Measurements from ENCODE around the gene COX18.

Gene COX18

GRCh38 chr4:73053076-73053475 lies 16.4 kb downstream of the COX18 start:
- no peak for DNase-seq (ENCODE audit: low read depth)

- no peak for DNase-seq (ENCODE audit: low read depth)
These were observed 17.9 kb downstream of the COX18 start for GRCh38 chr4:73051625-73052024.

- DNase-seq (ENCODE audit: low read depth): no peak
These were observed 23.6 kb downstream of the COX18 start for GRCh38 chr4:73045879-73046278.

- DNase-seq (ENCODE audit: low read depth): no peak
These were observed 32.5 kb downstream of the COX18 start for GRCh38 chr4:73037057-73037456.

GRCh38 chr4:73036123-73036522 lies 33.4 kb downstream of the COX18 start:
- no peak for DNase-seq (ENCODE audit: low read depth)

GRCh38 chr4:73034896-73035295 lies 34.6 kb downstream of the COX18 start:
- no peak for DNase-seq (ENCODE audit: low read depth)

- no peak for DNase-seq (ENCODE audit: low read depth)
These were observed 40.9 kb downstream of the COX18 start for GRCh38 chr4:73028621-73029020.

GRCh38 chr4:73021634-73022033 lies 47.9 kb downstream of the COX18 start:
- DNase-seq (ENCODE audit: low read depth): no peak

GRCh38 chr4:73019462-73020047 lies 50.0 kb downstream of the COX18 start:
- DNase-seq (ENCODE audit: low read depth): no peak

- DNase-seq (ENCODE audit: low read depth): no peak
These were observed 50.9 kb downstream of the COX18 start for GRCh38 chr4:73018595-73018994.

- no peak for DNase-seq (ENCODE audit: low read depth)
These were observed 56.2 kb downstream of the COX18 start for GRCh38 chr4:73013310-73013709.

- DNase-seq (ENCODE audit: low read depth): no peak
These were observed 56.8 kb downstream of the COX18 start for GRCh38 chr4:73012673-73013072.

- DNase-seq (ENCODE audit: low read depth): no peak
These were observed 57.9 kb downstream of the COX18 start for GRCh38 chr4:73011629-73011985.

- no peak for DNase-seq (ENCODE audit: low read depth)
These were observed 58.5 kb downstream of the COX18 start for GRCh38 chr4:73010789-73011628.

GRCh38 chr4:73007526-73008100 lies 61.9 kb downstream of the COX18 start:
- no peak for DNase-seq (ENCODE audit: low read depth)

GRCh38 chr4:73006286-73006990 lies 63.1 kb downstream of the COX18 start:
- DNase-seq (ENCODE audit: low read depth): no peak

GRCh38 chr4:73005514-73005913 lies 64.0 kb downstream of the COX18 start:
- DNase-seq (ENCODE audit: low read depth): no peak
